ENCODE results near the gene KCNQ5.

KCNQ5 gene

DNA sequence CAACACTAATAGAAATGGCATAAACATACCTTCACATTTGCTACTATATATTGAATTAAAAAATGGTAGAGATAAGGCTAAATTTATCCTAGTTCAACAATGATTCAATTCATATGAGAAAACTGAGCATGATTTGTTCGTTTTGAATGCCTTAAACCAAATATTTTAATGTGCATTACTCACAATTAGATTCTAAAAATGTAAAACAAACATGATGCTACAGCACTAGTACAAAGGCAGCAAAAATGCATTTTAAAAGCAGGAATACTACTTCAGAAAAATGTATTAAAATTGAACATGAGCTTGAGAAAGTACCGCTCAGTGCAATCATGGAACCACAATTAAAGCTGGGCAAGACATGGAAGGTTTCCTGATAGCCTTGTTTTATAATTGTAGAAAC is 195.3 kb downstream of the KCNQ5 start:
- Mint-ChIP-seq H3K27me3 (no peaks in the 10 kb centered on the region), H3K27ac (no peak overlapping the region), H3K36me3 (peaks cover 2% of the 10 kb centered on the region), H3K4me1 (peaks cover 13% of the 10 kb centered on the region), H3K4me3 (no peak overlapping the region), H3K9me3 (no peaks in the 10 kb centered on the region)

GRCh38 chr6:72819609-72820008 is 197.7 kb downstream of the KCNQ5 start:
- Mint-ChIP-seq H3K27me3 (no peaks in the 10 kb centered on the region), H3K9me3 (no peaks in the 10 kb centered on the region), H3K27ac (no peak overlapping the region), H3K4me3 (no peak overlapping the region), H3K36me3 (peaks cover 2% of the 10 kb centered on the region), H3K4me1 (peaks cover 5% of the 10 kb centered on the region)

DNA sequence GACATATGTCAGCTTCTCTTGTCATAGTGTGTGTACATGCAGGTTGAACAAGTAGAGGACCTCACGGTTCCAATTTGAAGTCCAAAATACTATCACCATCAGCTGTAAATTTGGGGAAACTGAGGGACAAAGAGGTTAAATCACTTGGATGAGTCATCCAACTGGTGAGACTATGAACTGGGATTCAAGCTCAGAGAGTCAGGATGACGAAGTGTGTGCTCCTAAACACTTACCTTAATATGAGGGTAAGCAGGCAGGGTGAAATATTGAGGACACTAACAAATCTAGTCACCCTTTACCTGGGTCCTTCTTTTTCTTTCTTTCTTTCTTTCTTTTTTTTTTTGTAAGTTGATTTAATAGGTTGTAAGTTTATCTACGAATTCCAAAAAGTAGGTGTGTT is 198.3 kb downstream of the KCNQ5 start:
- Mint-ChIP-seq H3K4me3 (no peak overlapping the region), H3K27me3 (no peaks in the 10 kb centered on the region), H3K27ac (no peak overlapping the region), H3K9me3 (no peaks in the 10 kb centered on the region), H3K36me3 (peaks cover 4% of the 10 kb centered on the region), H3K4me1 (peaks cover 9% of the 10 kb centered on the region)

GRCh38 chr6:72820906-72821305 is 199.0 kb downstream of the KCNQ5 start:
- Mint-ChIP-seq H3K4me3 (no peak overlapping the region), H3K27me3 (no peaks in the 10 kb centered on the region)

DNA sequence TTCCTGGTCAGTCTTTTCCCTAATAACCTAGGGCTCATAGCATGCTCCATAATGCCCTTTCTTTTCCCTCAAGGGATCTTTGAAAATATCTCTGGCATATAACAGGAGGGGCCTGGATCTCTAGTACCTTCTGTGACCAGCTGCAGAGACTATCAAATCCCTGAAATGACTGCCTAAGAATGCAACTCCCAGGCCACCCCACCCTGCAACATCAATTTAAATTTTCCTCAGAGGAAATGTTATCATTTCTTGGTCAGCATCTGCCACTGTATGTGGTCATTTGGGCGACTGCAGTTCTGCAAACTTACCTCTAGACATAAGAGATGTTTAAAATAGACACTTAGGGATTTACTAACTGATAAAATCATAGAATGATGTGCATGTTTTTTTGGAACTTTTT is 200.2 kb downstream of the KCNQ5 start:
- Mint-ChIP-seq H3K36me3 (peaks cover 5% of the 10 kb centered on the region), H3K27ac (no peak overlapping the region), H3K4me3 (no peak overlapping the region)

More at GRCh38 chr6:72820906-72821305, 199.0 kb downstream of the KCNQ5 start:
- H3K9me3 Mint-ChIP-seq: no peaks in the 10 kb centered on the region
- peaks cover 13% of the 10 kb centered on the region for H3K4me1 Mint-ChIP-seq
- no peak overlapping the region for H3K27ac Mint-ChIP-seq
- peaks cover 4% of the 10 kb centered on the region for H3K36me3 Mint-ChIP-seq

DNA sequence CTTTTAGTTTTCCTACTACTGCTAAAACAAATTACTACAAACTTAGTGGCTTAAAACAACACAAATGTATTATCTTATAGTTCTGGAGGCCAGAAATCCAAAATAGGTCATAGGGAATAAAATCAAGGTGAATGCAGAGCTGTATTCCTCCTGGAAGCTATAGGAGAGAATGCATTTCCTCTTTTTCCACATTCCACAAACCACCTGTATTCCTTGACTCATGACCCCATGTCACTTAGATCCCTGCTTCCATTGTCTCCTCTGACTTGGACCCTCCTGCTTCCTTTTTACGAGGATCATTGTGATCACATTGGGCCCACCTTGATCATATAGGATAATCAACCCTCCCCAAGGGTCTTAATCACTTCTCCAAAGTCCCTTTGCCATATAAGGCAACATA is 200.8 kb downstream of the KCNQ5 start:
- Mint-ChIP-seq H3K9me3 (peaks cover 2% of the 10 kb centered on the region), H3K27ac (no peak overlapping the region), H3K4me3 (no peak overlapping the region), H3K36me3 (peaks cover 5% of the 10 kb centered on the region), H3K4me1 (peaks cover 31% of the 10 kb centered on the region), H3K27me3 (no peaks in the 10 kb centered on the region)

More for the DNA sequence above, 200.2 kb downstream of the KCNQ5 start:
- no peaks in the 10 kb centered on the region for H3K9me3 Mint-ChIP-seq
- H3K27me3 Mint-ChIP-seq: no peaks in the 10 kb centered on the region
- H3K4me1 Mint-ChIP-seq: peaks cover 25% of the 10 kb centered on the region

DNA sequence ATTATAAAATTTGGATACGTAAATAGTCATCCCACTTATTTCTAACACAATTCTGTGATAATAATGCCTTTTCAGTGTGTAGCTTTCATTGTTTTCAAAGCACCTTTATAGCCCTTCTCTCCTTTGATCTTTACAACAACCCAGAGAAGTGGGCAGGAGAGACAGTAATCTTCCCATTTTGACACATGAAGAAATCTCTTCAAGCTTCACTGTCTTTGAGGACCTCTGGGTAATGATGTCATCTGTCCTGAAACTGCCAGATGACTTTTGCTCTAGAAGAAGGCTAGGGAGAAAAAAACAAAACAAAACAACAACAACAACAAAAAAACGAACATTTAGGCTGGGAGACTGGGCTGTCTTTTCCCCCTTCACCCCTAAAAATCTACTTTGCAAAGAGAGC is 203.0 kb downstream of the KCNQ5 start:
- Mint-ChIP-seq H3K4me3 (no peak overlapping the region), H3K4me1 (peaks cover 32% of the 10 kb centered on the region), H3K27ac (peak overlapping the region; percentile 56), H3K27me3 (no peaks in the 10 kb centered on the region), H3K9me3 (peaks cover 10% of the 10 kb centered on the region), H3K36me3 (peaks cover 16% of the 10 kb centered on the region)

DNA sequence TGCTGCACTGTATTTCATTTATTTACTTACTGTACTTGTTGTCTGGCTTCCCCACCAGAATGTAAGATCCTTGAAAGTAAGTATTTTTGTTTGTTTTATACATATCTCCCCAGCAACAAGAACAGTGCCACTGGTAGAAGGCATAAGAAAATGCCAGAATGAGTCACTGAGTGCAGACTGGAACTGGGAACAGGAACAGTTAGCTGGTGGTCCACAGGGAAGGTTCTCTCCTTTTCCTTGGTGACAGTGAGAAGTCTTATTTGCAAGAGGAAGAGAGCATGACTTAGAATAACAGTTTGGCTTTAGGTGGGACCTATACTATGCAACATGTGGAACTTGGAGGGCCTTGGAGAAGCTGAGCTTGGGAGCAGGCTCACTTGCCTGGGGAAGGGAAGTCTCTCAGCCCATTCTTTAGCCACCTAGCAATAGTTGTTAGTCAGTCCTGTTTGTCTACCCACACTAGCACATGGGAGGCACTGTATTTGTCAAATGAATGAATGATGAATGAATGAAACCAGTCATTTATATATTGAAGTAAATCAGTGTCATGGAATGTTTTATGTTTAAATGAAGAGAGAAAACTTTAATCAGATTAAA is 203.5 kb downstream of the KCNQ5 start:
- Mint-ChIP-seq H3K4me3 (no peak overlapping the region), H3K4me1 (peaks cover 32% of the 10 kb centered on the region), H3K27me3 (no peaks in the 10 kb centered on the region), H3K27ac (no peak overlapping the region), H3K36me3 (peaks cover 17% of the 10 kb centered on the region), H3K9me3 (peaks cover 10% of the 10 kb centered on the region)

DNA sequence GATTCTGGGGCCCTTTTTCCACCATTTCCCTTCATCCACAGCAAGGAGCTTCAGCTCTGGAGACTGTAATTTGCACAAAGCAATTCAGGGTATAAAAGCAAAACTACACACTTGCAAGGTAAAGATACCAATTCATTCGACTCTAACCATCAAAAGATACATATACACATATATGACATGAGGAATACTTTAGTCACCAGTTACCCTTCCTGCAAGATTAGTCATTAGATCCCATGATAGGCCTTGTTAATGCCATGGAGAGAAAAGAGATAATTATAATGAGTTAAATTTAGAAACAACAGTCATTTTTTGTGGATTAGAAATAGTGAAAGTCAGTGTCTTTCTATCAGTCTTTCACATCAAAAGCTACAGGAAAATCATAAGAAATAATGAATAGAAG is 204.2 kb downstream of the KCNQ5 start:
- Mint-ChIP-seq H3K36me3 (peaks cover 18% of the 10 kb centered on the region), H3K27me3 (no peaks in the 10 kb centered on the region), H3K4me1 (peaks cover 32% of the 10 kb centered on the region), H3K27ac (peak overlapping the region; percentile 52), H3K4me3 (no peak overlapping the region), H3K9me3 (peaks cover 10% of the 10 kb centered on the region)

GRCh38 chr6:72826744-72827438 is 205.0 kb downstream of the KCNQ5 start:
- Mint-ChIP-seq H3K27ac (peak overlapping the region; percentile 27), H3K4me3 (no peak overlapping the region), H3K9me3 (peaks cover 10% of the 10 kb centered on the region), H3K27me3 (no peaks in the 10 kb centered on the region), H3K4me1 (peaks cover 33% of the 10 kb centered on the region), H3K36me3 (peaks cover 18% of the 10 kb centered on the region)

- Mint-ChIP-seq H3K4me1 (peaks cover 36% of the 10 kb centered on the region), H3K36me3 (peaks cover 17% of the 10 kb centered on the region), H3K4me3 (no peak overlapping the region), H3K9me3 (peaks cover 10% of the 10 kb centered on the region), H3K27me3 (no peaks in the 10 kb centered on the region), H3K27ac (no peak overlapping the region)
Measured at GRCh38 chr6:72828904-72829303, 207.0 kb downstream of the KCNQ5 start.

DNA sequence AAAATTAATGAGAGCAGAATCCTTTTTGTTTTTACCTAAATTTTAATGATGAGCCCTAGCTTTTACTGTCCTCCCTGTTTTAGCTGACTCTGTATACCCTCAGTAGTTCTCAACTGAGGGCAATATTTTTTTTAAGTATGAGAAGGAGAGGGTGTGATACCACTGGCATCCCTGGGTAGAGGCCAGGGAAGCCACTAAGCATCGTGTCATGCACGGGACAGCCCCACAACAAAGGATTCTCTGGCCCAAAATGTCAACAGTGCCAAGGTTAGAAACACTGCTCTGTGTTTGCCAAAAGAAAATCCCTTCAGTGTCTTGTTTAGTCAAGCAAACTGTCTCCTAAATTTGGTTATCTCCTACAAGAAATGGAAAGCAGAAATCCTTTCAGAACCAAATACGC is 210.4 kb downstream of the KCNQ5 start:
- no peak overlapping the region for H3K27ac Mint-ChIP-seq
- H3K9me3 Mint-ChIP-seq: peaks cover 10% of the 10 kb centered on the region
- H3K27me3 Mint-ChIP-seq: no peaks in the 10 kb centered on the region
- H3K4me3 Mint-ChIP-seq: no peak overlapping the region
- peaks cover 13% of the 10 kb centered on the region for H3K36me3 Mint-ChIP-seq
- H3K4me1 Mint-ChIP-seq: peaks cover 9% of the 10 kb centered on the region

- H3K4me1 Mint-ChIP-seq: peaks cover 4% of the 10 kb centered on the region
- H3K36me3 Mint-ChIP-seq: no peaks in the 10 kb centered on the region
- no peaks in the 10 kb centered on the region for H3K27me3 Mint-ChIP-seq
- H3K27ac Mint-ChIP-seq: no peak overlapping the region
- H3K4me3 Mint-ChIP-seq: no peak overlapping the region
- H3K9me3 Mint-ChIP-seq: no peaks in the 10 kb centered on the region
Measured at GRCh38 chr6:72835749-72836148, 213.9 kb downstream of the KCNQ5 start.

GRCh38 chr6:72836971-72837370 is 215.1 kb downstream of the KCNQ5 start:
- Mint-ChIP-seq H3K36me3 (no peaks in the 10 kb centered on the region), H3K27ac (no peak overlapping the region), H3K9me3 (no peaks in the 10 kb centered on the region), H3K27me3 (no peaks in the 10 kb centered on the region), H3K4me1 (peaks cover 2% of the 10 kb centered on the region), H3K4me3 (no peak overlapping the region)

DNA sequence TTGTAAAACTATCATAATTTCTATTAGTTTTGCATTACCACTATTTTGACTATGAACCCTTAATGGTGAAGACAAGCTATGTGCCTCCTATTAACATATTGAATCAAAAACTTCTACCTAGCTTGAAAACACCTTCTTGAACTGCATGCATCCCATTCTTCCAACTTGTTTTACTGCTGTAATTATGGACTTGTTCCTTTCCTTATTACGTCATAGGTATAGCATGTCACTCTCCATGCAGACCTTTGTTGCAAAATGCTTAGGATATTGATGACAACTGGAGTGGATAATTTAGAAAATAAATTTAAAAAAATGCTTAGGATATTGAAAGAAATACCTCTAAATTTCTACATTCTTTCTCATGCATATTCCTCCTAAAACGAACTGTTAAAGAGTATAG is 219.3 kb downstream of the KCNQ5 start:
- no peak overlapping the region for H3K4me3 Mint-ChIP-seq
- no peak overlapping the region for H3K27ac Mint-ChIP-seq

GRCh38 chr6:72842140-72842539 is 220.3 kb downstream of the KCNQ5 start:
- Mint-ChIP-seq H3K27me3 (no peaks in the 10 kb centered on the region), H3K27ac (no peak overlapping the region), H3K4me3 (no peak overlapping the region), H3K36me3 (no peaks in the 10 kb centered on the region), H3K4me1 (no peaks in the 10 kb centered on the region), H3K9me3 (no peaks in the 10 kb centered on the region)

More for the DNA sequence above, 219.3 kb downstream of the KCNQ5 start:
- Mint-ChIP-seq H3K4me1 (no peaks in the 10 kb centered on the region), H3K27me3 (no peaks in the 10 kb centered on the region), H3K9me3 (no peaks in the 10 kb centered on the region), H3K36me3 (no peaks in the 10 kb centered on the region)
